ENCODE data around the gene ACER3. TPM values are rescaled to one million over a fixed set of nuclear protein-coding genes. Genes with fewer than 3 reads are reported as not detected.

ACER3 gene
- total RNA-seq, 1 experiment from 2014 or later: 13.7 TPM

DNA sequence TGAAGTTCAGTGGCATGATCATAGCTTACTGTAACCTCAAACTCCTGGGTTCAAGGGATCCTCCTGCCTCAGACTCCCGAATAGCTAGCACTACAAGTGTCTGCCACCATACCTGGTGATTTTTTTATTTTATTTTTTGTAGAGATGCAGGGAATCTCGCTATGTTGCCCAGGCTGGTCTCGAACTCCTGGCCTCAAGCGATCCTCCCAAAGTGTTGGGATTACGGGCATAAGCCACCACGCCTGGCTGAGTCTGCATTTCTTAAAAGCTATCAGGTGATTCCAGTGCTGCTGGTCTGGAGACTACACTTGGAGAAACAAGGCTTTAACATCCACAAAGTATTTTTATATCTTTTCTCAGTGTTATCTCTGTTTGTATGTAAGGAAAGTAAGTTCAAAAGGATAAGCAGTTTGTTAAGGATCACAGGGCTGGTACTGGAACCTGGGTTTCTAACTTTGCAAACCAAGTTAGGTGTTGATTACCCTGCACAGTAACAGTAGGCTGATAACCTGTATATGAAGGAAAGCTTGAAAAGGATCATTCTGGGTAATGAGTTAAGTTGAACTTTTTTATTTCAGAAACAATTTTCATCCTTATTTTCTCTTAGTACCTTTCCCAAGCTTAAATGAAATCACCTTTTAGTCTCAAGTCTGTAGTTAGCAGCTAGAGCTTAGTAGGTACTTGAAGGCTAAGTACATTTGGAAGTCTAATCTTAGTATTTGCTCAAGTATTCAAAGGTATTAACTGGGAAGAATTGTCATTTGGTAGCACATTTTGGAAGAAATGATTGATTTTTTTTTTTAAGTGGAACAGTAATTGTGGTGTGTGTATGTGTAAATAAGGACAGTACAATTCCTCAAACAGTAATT is 12.5 kb downstream of the ACER3 start (continued):
- TF ChIP-seq, protein P1, sequence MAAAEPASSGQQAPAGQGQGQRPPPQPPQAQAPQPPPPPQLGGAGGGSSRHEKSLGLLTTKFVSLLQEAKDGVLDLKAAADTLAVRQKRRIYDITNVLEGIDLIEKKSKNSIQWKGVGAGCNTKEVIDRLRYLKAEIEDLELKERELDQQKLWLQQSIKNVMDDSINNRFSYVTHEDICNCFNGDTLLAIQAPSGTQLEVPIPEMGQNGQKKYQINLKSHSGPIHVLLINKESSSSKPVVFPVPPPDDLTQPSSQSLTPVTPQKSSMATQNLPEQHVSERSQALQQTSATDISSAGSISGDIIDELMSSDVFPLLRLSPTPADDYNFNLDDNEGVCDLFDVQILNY (CRISPR knock-in tag; IDR thresholded peaks at IDR 0.05): no peak
- TF ChIP-seq, protein P2, sequence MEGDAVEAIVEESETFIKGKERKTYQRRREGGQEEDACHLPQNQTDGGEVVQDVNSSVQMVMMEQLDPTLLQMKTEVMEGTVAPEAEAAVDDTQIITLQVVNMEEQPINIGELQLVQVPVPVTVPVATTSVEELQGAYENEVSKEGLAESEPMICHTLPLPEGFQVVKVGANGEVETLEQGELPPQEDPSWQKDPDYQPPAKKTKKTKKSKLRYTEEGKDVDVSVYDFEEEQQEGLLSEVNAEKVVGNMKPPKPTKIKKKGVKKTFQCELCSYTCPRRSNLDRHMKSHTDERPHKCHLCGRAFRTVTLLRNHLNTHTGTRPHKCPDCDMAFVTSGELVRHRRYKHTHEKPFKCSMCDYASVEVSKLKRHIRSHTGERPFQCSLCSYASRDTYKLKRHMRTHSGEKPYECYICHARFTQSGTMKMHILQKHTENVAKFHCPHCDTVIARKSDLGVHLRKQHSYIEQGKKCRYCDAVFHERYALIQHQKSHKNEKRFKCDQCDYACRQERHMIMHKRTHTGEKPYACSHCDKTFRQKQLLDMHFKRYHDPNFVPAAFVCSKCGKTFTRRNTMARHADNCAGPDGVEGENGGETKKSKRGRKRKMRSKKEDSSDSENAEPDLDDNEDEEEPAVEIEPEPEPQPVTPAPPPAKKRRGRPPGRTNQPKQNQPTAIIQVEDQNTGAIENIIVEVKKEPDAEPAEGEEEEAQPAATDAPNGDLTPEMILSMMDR (IDR thresholded peaks at IDR 0.05): no peak
- no peak for TF ChIP-seq PRRX2 (CRISPR knock-in tag; IDR thresholded peaks at IDR 0.05)
- no peak for TF ChIP-seq FOXP1 (CRISPR knock-in tag; IDR thresholded peaks at IDR 0.05; ENCODE audit: borderline replicate concordance)
- no peak for TF ChIP-seq KAT7 (CRISPR knock-in tag; IDR thresholded peaks at IDR 0.05; ENCODE audit: borderline replicate concordance)
- no peak for TF ChIP-seq ETV6 (CRISPR knock-in tag; IDR thresholded peaks at IDR 0.05)

DNA sequence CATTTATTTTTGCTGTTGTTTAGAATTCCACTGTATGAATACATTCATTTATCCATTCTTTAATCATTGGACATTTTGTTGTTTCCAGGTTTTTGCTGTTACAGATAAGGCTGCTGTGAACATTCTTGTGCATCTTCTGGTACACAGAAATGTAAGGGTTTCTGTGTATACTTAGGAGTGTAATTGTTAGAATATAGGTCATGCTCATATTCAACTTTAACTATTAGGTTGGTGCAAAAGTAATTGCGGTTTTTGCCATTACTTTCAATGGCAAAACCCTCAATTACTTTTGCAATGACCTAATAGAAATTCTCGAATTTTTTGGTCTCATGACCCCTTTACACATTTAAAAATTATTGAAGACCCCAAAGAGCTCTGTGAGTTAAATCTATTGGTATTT is 17.3 kb downstream of the ACER3 start:
- Mint-ChIP-seq H3K27me3 (ENCODE audit: low read depth) (no peaks in the 10 kb centered on the region), H3K27ac (no peak overlapping the region), H3K4me3 (no peak overlapping the region), H3K9me3 (peaks cover 4% of the 10 kb centered on the region; the same call in 1 of the 2 replicates), H3K4me1 (no peaks in the 10 kb centered on the region), H3K36me3 (no peaks in the 10 kb centered on the region)
- ATAC-seq: no peak
- DNase-seq (ENCODE audit: low spot score): no peak
- ChIA-PET POLR2A (no interaction called here), CTCF (interaction anchor here (2.1 kb wide), 1 partner anchor 42 kb away, joined by 8 read pairs; no protein-coding TSS in a partner anchor)
- TF ChIP-seq, protein P3, sequence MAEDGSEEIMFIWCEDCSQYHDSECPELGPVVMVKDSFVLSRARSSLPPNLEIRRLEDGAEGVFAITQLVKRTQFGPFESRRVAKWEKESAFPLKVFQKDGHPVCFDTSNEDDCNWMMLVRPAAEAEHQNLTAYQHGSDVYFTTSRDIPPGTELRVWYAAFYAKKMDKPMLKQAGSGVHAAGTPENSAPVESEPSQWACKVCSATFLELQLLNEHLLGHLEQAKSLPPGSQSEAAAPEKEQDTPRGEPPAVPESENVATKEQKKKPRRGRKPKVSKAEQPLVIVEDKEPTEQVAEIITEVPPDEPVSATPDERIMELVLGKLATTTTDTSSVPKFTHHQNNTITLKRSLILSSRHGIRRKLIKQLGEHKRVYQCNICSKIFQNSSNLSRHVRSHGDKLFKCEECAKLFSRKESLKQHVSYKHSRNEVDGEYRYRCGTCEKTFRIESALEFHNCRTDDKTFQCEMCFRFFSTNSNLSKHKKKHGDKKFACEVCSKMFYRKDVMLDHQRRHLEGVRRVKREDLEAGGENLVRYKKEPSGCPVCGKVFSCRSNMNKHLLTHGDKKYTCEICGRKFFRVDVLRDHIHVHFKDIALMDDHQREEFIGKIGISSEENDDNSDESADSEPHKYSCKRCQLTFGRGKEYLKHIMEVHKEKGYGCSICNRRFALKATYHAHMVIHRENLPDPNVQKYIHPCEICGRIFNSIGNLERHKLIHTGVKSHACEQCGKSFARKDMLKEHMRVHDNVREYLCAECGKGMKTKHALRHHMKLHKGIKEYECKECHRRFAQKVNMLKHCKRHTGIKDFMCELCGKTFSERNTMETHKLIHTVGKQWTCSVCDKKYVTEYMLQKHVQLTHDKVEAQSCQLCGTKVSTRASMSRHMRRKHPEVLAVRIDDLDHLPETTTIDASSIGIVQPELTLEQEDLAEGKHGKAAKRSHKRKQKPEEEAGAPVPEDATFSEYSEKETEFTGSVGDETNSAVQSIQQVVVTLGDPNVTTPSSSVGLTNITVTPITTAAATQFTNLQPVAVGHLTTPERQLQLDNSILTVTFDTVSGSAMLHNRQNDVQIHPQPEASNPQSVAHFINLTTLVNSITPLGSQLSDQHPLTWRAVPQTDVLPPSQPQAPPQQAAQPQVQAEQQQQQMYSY (CRISPR knock-in tag; IDR thresholded peaks at IDR 0.05): no peak
- TF ChIP-seq ZNF219 (CRISPR knock-in tag; IDR thresholded peaks at IDR 0.05; ENCODE audit: borderline replicate concordance): no peak
- TF ChIP-seq ZNF396 (CRISPR knock-in tag; IDR thresholded peaks at IDR 0.05; ENCODE audit: borderline replicate concordance): no peak
- no peak for TF ChIP-seq HMGA2 (CRISPR knock-in tag; IDR thresholded peaks at IDR 0.05)
- TF ChIP-seq, protein P4, sequence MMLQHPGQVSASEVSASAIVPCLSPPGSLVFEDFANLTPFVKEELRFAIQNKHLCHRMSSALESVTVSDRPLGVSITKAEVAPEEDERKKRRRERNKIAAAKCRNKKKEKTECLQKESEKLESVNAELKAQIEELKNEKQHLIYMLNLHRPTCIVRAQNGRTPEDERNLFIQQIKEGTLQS (CRISPR knock-in tag; conservative IDR thresholded peaks at IDR 0.05): no peak
- TF ChIP-seq ZNF138 (CRISPR knock-in tag; conservative IDR thresholded peaks at IDR 0.05): no peak
- TF ChIP-seq, protein P5, sequence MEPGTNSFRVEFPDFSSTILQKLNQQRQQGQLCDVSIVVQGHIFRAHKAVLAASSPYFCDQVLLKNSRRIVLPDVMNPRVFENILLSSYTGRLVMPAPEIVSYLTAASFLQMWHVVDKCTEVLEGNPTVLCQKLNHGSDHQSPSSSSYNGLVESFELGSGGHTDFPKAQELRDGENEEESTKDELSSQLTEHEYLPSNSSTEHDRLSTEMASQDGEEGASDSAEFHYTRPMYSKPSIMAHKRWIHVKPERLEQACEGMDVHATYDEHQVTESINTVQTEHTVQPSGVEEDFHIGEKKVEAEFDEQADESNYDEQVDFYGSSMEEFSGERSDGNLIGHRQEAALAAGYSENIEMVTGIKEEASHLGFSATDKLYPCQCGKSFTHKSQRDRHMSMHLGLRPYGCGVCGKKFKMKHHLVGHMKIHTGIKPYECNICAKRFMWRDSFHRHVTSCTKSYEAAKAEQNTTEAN (CRISPR knock-in tag; IDR thresholded peaks at IDR 0.05): no peak
- TF ChIP-seq KAT7 (CRISPR knock-in tag; IDR thresholded peaks at IDR 0.05; ENCODE audit: borderline replicate concordance): no peak
- TF ChIP-seq ELF4 (CRISPR knock-in tag; IDR thresholded peaks at IDR 0.05; ENCODE audit: low read depth): no peak
- TF ChIP-seq EMX1 (CRISPR knock-in tag; IDR thresholded peaks at IDR 0.05): no peak
- TF ChIP-seq, protein P6, sequence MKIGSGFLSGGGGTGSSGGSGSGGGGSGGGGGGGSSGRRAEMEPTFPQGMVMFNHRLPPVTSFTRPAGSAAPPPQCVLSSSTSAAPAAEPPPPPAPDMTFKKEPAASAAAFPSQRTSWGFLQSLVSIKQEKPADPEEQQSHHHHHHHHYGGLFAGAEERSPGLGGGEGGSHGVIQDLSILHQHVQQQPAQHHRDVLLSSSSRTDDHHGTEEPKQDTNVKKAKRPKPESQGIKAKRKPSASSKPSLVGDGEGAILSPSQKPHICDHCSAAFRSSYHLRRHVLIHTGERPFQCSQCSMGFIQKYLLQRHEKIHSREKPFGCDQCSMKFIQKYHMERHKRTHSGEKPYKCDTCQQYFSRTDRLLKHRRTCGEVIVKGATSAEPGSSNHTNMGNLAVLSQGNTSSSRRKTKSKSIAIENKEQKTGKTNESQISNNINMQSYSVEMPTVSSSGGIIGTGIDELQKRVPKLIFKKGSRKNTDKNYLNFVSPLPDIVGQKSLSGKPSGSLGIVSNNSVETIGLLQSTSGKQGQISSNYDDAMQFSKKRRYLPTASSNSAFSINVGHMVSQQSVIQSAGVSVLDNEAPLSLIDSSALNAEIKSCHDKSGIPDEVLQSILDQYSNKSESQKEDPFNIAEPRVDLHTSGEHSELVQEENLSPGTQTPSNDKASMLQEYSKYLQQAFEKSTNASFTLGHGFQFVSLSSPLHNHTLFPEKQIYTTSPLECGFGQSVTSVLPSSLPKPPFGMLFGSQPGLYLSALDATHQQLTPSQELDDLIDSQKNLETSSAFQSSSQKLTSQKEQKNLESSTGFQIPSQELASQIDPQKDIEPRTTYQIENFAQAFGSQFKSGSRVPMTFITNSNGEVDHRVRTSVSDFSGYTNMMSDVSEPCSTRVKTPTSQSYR (CRISPR knock-in tag; IDR thresholded peaks at IDR 0.05): no peak
- TF ChIP-seq MXD4 (CRISPR knock-in tag; IDR thresholded peaks at IDR 0.05; ENCODE audit: borderline replicate concordance): no peak
- TF ChIP-seq, protein P7, sequence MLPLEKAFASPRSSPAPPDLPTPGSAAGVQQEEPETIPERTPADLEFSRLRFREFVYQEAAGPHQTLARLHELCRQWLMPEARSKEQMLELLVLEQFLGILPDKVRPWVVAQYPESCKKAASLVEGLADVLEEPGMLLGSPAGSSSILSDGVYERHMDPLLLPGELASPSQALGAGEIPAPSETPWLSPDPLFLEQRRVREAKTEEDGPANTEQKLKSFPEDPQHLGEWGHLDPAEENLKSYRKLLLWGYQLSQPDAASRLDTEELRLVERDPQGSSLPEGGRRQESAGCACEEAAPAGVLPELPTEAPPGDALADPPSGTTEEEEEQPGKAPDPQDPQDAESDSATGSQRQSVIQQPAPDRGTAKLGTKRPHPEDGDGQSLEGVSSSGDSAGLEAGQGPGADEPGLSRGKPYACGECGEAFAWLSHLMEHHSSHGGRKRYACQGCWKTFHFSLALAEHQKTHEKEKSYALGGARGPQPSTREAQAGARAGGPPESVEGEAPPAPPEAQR (CRISPR knock-in tag; IDR thresholded peaks at IDR 0.05): no peak
- TF ChIP-seq, protein P8, sequence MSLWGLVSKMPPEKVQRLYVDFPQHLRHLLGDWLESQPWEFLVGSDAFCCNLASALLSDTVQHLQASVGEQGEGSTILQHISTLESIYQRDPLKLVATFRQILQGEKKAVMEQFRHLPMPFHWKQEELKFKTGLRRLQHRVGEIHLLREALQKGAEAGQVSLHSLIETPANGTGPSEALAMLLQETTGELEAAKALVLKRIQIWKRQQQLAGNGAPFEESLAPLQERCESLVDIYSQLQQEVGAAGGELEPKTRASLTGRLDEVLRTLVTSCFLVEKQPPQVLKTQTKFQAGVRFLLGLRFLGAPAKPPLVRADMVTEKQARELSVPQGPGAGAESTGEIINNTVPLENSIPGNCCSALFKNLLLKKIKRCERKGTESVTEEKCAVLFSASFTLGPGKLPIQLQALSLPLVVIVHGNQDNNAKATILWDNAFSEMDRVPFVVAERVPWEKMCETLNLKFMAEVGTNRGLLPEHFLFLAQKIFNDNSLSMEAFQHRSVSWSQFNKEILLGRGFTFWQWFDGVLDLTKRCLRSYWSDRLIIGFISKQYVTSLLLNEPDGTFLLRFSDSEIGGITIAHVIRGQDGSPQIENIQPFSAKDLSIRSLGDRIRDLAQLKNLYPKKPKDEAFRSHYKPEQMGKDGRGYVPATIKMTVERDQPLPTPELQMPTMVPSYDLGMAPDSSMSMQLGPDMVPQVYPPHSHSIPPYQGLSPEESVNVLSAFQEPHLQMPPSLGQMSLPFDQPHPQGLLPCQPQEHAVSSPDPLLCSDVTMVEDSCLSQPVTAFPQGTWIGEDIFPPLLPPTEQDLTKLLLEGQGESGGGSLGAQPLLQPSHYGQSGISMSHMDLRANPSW (CRISPR knock-in tag; conservative IDR thresholded peaks at IDR 0.05; ENCODE audit: low read depth): no peak

All from WTC11 (cell line).